Measurements from ENCODE around the gene SSBP4. TPM values are rescaled to one million over a fixed set of nuclear protein-coding genes. Genes with fewer than 3 reads are reported as not detected.

Gene SSBP4
- total RNA-seq, 1 experiment from 2014 or later = 43.4 TPM

DNA sequence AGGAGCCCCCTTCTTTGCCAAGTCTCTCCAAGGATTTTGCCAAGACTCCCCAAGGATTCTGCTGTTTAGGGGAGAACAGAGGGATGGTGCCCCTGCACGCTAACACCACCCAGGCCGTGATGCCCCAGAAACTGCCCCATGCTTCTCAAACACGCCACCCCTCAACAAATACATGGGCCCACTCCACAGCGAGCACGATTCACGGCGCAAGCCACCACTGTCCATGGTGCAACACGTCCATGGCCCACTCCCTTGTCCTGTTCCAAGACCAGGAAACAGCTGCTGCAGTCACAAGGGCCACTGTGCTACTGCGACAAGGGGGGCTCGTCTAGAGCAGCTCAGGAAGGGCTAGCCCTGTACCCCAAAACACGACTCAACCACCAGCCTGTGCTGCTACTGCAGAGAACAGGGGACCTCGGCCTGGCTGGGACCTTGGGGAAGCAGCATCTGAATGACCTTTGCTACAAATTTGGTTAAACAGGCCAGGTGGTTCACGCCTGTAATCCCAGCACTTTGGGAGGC, 55.2 kb downstream of the SSBP4 start:
- Histone ChIP-seq H3K36me3 (peaks cover 29% of the 10 kb centered on the region), H3K4me1 (replicated peaks) (peaks cover 17% of the 10 kb centered on the region), H3K27ac (no peak overlapping the region), H3K4me3 (no peak overlapping the region), H3K27me3 (replicated peaks) (no peaks in the 10 kb centered on the region), H3K9me3 (replicated peaks) (no peaks in the 10 kb centered on the region)
- DNase-seq (ENCODE audit: low read depth in 1 of 2, low spot score in 2 of 2) = no peak

- Histone ChIP-seq H3K4me3 (no peak overlapping the region), H3K36me3 (peaks cover 23% of the 10 kb centered on the region), H3K27ac (no peak overlapping the region), H3K27me3 (replicated peaks) (no peaks in the 10 kb centered on the region), H3K9me3 (replicated peaks) (no peaks in the 10 kb centered on the region), H3K4me1 (replicated peaks) (peaks cover 23% of the 10 kb centered on the region)
- DNase-seq (ENCODE audit: low read depth in 1 of 2, low spot score in 2 of 2) = no peak
Observed at GRCh38 chr19:18475004-18475453, 55.8 kb downstream of the SSBP4 start.

- Histone ChIP-seq H3K9me3 (replicated peaks) (no peaks in the 10 kb centered on the region), H3K27ac (no peak overlapping the region), H3K4me3 (no peak overlapping the region), H3K36me3 (peaks cover 14% of the 10 kb centered on the region), H3K27me3 (replicated peaks) (no peaks in the 10 kb centered on the region), H3K4me1 (replicated peaks) (peaks cover 32% of the 10 kb centered on the region)
- no peak for DNase-seq (ENCODE audit: low read depth in 1 of 2, low spot score in 2 of 2)
Observed at GRCh38 chr19:18475762-18476331, 56.6 kb downstream of the SSBP4 start.

GRCh38 chr19:18476507-18477041, 57.4 kb downstream of the SSBP4 start:
- no peak for DNase-seq (ENCODE audit: low read depth in 1 of 2, low spot score in 2 of 2)
- H3K4me1 ChIP-seq (replicated peaks) = peaks cover 39% of the 10 kb centered on the region
- H3K27ac ChIP-seq = no peak overlapping the region
- peaks cover 13% of the 10 kb centered on the region for H3K36me3 ChIP-seq
- no peak overlapping the region for H3K4me3 ChIP-seq
- no peaks in the 10 kb centered on the region for H3K27me3 ChIP-seq (replicated peaks)
- H3K9me3 ChIP-seq (replicated peaks) = no peaks in the 10 kb centered on the region

DNA sequence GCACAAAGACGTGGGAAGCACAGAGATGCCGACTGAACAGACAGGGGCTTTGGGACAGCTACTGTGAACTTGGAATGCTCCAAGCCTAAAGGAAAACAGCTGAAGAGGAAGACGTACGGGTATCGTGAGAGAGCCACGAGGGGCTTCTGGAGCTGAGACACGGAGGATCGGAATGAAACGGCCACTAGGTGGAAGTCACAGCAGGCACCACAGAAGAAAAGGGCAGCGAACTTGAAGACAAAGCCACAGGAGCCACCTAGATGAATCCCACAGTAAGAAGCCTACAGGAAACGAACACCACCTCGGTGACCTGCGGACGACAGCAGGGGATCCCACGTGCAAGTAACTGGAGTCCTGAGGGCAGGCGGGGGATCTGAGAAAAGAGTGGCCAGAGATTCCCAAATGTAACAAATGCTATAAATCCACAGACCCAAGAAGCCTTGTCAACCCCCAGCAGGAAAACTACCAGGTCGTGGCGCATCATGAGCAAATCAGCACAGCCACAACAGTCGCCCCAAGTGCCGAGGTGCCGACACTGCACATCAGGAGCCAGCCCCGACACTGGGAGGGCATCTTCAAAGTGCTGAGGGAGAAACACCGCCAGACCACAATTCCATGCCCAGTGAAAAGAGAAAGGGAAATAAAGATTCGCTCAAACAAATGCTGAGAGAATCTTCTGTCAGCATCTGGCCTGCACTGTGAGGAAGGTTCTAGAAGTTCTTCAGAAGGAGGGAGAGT, 58.0 kb downstream of the SSBP4 start:
- no peak overlapping the region for H3K4me3 ChIP-seq
- no peak overlapping the region for H3K27ac ChIP-seq
- no peaks in the 10 kb centered on the region for H3K9me3 ChIP-seq (replicated peaks)
- H3K4me1 ChIP-seq (replicated peaks) = peaks cover 41% of the 10 kb centered on the region
- no peak for DNase-seq (ENCODE audit: low read depth in 1 of 2, low spot score in 2 of 2)
- no peaks in the 10 kb centered on the region for H3K27me3 ChIP-seq (replicated peaks)
- peaks cover 9% of the 10 kb centered on the region for H3K36me3 ChIP-seq

DNA sequence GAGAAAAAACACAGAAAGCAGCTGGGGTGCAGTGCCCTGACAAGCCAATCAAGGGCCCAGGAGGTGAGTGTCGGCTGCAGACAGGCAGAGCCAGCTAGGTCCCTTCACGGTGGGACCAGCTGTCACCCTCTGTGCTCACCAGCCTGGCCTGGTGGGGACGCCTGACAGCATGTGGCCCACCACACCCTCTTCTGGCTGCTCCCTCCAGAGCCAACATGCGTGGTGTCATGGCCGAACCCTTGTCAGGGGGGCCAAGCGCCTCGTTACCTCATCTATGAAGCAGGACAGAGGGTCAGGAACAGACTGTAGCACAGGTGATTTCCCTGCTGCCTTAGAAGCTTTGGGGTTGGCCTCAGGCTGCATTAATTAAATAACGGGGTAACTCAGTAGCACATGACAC, 58.8 kb downstream of the SSBP4 start:
- H3K27me3 ChIP-seq (replicated peaks) = no peaks in the 10 kb centered on the region
- no peak overlapping the region for H3K4me3 ChIP-seq
- no peaks in the 10 kb centered on the region for H3K9me3 ChIP-seq (replicated peaks)
- H3K36me3 ChIP-seq = peaks cover 6% of the 10 kb centered on the region
- H3K4me1 ChIP-seq (replicated peaks) = peaks cover 41% of the 10 kb centered on the region
- no peak for DNase-seq (ENCODE audit: low read depth in 1 of 2, low spot score in 2 of 2)
- H3K27ac ChIP-seq = no peak overlapping the region; the same call in 1 of the 2 replicates

DNA sequence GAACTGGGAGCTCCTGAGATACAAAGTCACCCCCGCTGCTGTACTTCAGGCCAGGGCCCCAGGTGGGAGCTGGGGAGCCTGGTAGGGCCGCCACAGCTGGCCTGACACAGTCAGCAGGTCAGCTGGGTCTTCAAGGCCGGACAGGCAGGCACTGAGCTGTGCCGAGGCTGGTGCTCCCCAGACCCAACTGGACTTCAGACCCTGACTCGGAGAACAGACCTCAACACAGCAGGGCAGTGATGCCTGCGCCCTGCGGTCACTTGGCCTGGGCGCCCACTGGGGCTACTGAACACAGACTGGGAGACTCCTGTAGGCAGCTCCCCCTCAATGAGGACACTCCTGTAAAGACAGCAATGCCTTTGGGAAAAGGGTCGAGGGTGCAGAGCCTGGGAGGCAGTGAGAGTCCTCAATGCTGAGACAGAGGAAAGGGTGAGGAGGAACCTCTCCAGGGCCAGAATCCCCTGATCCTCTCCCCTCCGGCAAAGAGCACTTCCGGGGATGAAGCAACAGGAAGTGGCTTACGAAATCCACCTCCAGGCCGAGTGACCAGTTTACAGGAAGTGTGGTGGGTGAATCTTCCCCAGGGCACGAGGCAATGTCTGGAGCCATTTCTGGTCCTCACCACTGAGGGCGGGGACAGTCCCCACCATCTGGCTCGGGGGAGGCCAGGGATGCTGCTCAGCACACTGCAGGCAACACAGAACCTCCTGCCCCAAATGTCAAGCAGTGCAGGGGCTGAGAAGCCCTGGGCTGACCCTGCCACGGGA, 59.5 kb downstream of the SSBP4 start:
- peak; percentile 61 to 80 for DNase-seq (ENCODE audit: low read depth in 1 of 2, low spot score in 2 of 2)
- Histone ChIP-seq H3K4me3 (no peak overlapping the region), H3K27me3 (replicated peaks) (no peaks in the 10 kb centered on the region), H3K9me3 (replicated peaks) (no peaks in the 10 kb centered on the region), H3K27ac (peak overlapping the region; percentile 75), H3K36me3 (peaks cover 6% of the 10 kb centered on the region), H3K4me1 (replicated peaks) (peaks cover 38% of the 10 kb centered on the region)

DNA sequence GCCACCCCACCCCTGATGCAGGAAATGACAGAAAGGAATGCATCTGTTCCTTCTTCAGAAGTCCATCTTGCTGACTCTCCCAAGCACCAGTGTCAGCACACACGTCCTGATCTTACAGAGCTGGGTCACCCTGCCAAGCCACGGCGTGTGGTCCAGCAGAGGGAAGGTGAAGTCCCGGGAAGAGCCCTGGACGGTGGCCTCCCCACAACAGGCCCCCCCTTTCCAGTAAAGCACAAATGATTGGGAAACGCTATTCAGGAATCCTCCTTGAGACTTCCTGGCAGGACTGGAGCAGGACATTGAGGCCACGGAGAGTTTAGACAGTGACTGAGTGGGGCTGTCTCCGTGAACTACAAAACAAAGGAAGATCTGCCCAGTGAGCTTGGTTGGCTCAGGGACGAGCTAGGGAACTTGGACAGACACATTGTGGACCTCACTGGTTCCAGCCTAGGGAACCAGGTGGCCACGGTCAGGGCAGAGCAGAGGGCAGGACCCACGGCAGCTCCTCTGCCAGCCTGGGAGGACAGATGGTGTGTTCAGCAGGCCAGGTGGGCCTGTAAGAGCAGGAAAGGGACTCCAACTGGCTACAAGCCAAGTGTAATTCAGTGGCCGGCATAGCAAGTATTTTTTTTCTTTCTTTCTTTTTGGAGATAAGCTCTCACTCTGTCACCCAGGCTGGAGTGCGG, 61.0 kb downstream of the SSBP4 start:
- Histone ChIP-seq H3K27ac (peak overlapping the region; percentile 52), H3K36me3 (peaks cover 2% of the 10 kb centered on the region; the same call in 1 of the 2 replicates), H3K9me3 (replicated peaks) (no peaks in the 10 kb centered on the region), H3K4me3 (no peak overlapping the region), H3K4me1 (replicated peaks) (peaks cover 38% of the 10 kb centered on the region), H3K27me3 (replicated peaks) (no peaks in the 10 kb centered on the region)
- peak; percentile 79 to 81 for DNase-seq (ENCODE audit: low read depth in 1 of 2, low spot score in 2 of 2)

DNA sequence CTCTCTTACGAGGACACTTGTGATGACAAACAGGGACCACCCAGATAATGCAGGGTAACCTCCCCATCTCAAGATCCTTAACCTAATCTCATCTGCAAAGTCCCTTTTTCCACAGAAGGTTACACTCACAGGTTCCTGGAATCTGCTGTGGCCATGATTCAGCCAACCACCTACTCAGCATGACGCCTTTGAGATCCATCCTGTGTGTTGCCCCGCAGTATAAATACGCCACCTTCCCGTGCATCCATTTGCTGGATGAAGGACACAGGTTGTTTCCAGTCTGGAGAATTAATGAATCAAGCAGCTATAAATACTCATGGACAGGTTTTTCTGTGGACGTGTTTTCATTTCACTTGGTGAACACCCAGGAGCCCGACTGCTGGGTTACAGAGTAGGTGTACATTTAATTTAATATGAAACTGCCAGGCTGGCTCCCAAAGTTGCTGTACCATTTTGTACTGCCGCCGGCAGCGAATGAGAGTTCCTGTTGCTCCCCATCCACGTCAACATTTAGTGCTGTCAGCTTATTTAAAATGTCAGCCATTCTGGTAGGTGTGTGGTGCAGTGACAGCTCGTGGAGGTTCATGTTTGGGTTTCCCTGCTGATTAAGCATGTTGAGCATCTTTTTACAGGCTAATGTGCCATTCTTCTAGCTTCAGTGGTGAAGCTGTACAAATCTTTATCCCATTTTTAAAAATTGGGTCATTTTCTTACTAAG, 62.5 kb downstream of the SSBP4 start:
- Histone ChIP-seq H3K4me3 (no peak overlapping the region), H3K27me3 (replicated peaks) (no peaks in the 10 kb centered on the region), H3K4me1 (replicated peaks) (peaks cover 47% of the 10 kb centered on the region), H3K36me3 (peaks cover 8% of the 10 kb centered on the region; the same call in 1 of the 2 replicates), H3K9me3 (replicated peaks) (no peaks in the 10 kb centered on the region), H3K27ac (no peak overlapping the region)
- DNase-seq (ENCODE audit: low read depth in 1 of 2, low spot score in 2 of 2) = no peak

- Histone ChIP-seq H3K27ac (no peak overlapping the region), H3K9me3 (replicated peaks) (no peaks in the 10 kb centered on the region), H3K4me3 (no peak overlapping the region), H3K36me3 (peaks cover 8% of the 10 kb centered on the region; the same call in 1 of the 2 replicates), H3K4me1 (replicated peaks) (peaks cover 58% of the 10 kb centered on the region), H3K27me3 (replicated peaks) (no peaks in the 10 kb centered on the region)
- no peak for DNase-seq (ENCODE audit: low read depth in 1 of 2, low spot score in 2 of 2)
Observed at GRCh38 chr19:18483119-18483890, 64.1 kb downstream of the SSBP4 start.

Data from SJSA1 (cell line).